ENCODE data around the gene ZSWIM6. TPM values are rescaled to one million over a fixed set of nuclear protein-coding genes. Genes with fewer than 3 reads are reported as not detected.

Gene ZSWIM6
- total RNA-seq, 6 experiments from 2014 or later, result 2.8 to 7.2 (median 4.1) TPM

GRCh38 chr5:61449804-61450492 lies 117.9 kb downstream of the ZSWIM6 start:
- no peaks in the 10 kb centered on the region for H3K9me3 ChIP-seq
- peaks cover 0 to 6% (median 0%) of the 10 kb centered on the region in 4 donors for H3K4me1 ChIP-seq
- no peak for TF ChIP-seq CTCF (IDR thresholded peaks at IDR 0.05)
- no peak for TF ChIP-seq POLR2A (IDR thresholded peaks at IDR 0.05)
- peak overlapping the region in 1 of 3 donors; percentile 10 for H3K27ac ChIP-seq
- ATAC-seq (peak in 1 of 4 donors; percentile 89), DNase-seq (no peak)
- H3K27me3 ChIP-seq, result no peaks in the 10 kb centered on the region
- H3K4me3 ChIP-seq, result no peak overlapping the region
- no peaks in the 10 kb centered on the region for H3K36me3 ChIP-seq
- intact Hi-C loops (cut with DNase I), result no loop called here
- 95% methylated on average over 2 of the region's 2 CpGs for WGBS (ENCODE audit: insufficient coverage, low coverage, low lambda C conversion rate, missing lambda C conversion rate)

- Histone ChIP-seq H3K27me3 (no peaks in the 10 kb centered on the region), H3K27ac (peak overlapping the region in 1 of 3 donors; percentile 10), H3K36me3 (no peaks in the 10 kb centered on the region), H3K9me3 (no peaks in the 10 kb centered on the region), H3K4me1 (no peaks in the 10 kb centered on the region), H3K4me3 (no peak overlapping the region)
- DNase-seq (no peak), ATAC-seq (peak in 1 of 4 donors; percentile 31)
- 85% methylated on average over 1 of the region's 1 CpG for WGBS (ENCODE audit: insufficient coverage, low coverage, low lambda C conversion rate, missing lambda C conversion rate)
- intact Hi-C loops (cut with DNase I), result no loop called here
- TF ChIP-seq CTCF (IDR thresholded peaks at IDR 0.05) (no peak), POLR2A (IDR thresholded peaks at IDR 0.05) (no peak)
These were observed 118.6 kb downstream of the ZSWIM6 start for GRCh38 chr5:61450493-61451279.

GRCh38 chr5:61455179-61456006 lies 123.3 kb downstream of the ZSWIM6 start:
- ATAC-seq (no peak), DNase-seq (no peak)
- no peak for TF ChIP-seq POLR2A (IDR thresholded peaks at IDR 0.05)
- TF ChIP-seq CTCF (IDR thresholded peaks at IDR 0.05), result no peak
- Histone ChIP-seq H3K9me3 (no peaks in the 10 kb centered on the region), H3K27ac (no peak overlapping the region), H3K36me3 (no peaks in the 10 kb centered on the region), H3K4me3 (no peak overlapping the region), H3K4me1 (no peaks in the 10 kb centered on the region), H3K27me3 (no peaks in the 10 kb centered on the region)
- intact Hi-C loops (cut with DNase I), result no loop called here
- 79% methylated on average over 6 of the region's 12 CpGs for WGBS (ENCODE audit: insufficient coverage, low coverage, low lambda C conversion rate, missing lambda C conversion rate)

- DNase-seq, result no peak
- Histone ChIP-seq H3K4me3 (no peak overlapping the region), H3K9me3 (no peaks in the 10 kb centered on the region), H3K27me3 (no peaks in the 10 kb centered on the region), H3K36me3 (no peaks in the 10 kb centered on the region), H3K27ac (no peak overlapping the region), H3K4me1 (peaks cover 0 to 13% (median 0%) of the 10 kb centered on the region in 4 donors)
- TF ChIP-seq POLR2A (IDR thresholded peaks at IDR 0.05), result no peak
- 81% methylated on average over 3 of the region's 3 CpGs for WGBS (ENCODE audit: insufficient coverage, low coverage, low lambda C conversion rate, missing lambda C conversion rate)
- no peak for ATAC-seq
- intact Hi-C loops (cut with DNase I), result no loop called here
These were observed 128.4 kb downstream of the ZSWIM6 start for GRCh38 chr5:61460471-61460870.
